ENCODE measurements around the gene OPRL1. TPM values are rescaled to one million over a fixed set of nuclear protein-coding genes. Genes with fewer than 3 reads are reported as not detected.

OPRL1 gene
- total and polyA plus RNA-seq, 2 donors (not counting 1 experiment from before 2014, with no cell fraction given): 3.5 to 6.2 TPM

DNA sequence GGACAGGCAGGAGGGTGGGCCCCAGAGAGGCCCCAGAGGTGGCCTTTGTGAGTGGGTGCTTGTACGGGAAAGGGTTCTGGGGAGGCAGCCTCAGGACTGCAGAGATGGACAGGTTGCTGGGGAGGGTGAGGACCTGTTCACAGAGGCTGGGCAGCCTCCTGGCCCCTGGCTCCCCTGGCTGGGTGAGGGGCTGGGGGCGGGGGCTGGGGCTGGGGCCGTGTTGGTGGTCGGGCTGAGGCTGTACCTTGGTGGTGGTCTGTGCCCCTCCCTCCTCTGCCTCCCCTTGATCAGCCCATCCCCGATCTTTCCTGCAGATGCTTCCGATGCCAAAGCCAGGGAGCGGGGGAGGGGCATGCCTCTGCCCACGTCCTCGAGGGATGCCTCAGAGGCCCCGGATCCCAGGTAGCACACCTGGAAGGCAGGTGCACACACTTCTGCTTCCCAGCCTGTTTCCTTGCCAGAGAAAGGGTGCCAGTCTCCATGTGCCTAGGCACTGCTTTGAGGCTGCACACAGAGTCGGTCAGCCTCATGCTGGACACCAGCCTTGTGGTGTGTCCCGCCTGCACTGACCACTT, 12.1 kb upstream of the OPRL1 start:
- H3K4me1 Mint-ChIP-seq: peaks cover 71% of the 10 kb centered on the region
- 77% methylated on average over 10 of the region's 12 CpGs for WGBS (ENCODE audit: insufficient coverage)
- DNase-seq: no peak
- Histone ChIP-seq H3K4me3 (ENCODE audit: control extremely low read depth in 1 of 5, extremely low read depth in 1 of 5, insufficient read depth in 1 of 5, low read depth in 2 of 5, low read length in 4 of 5) (no peak overlapping the region), H3K27me3 (replicated peaks in 1 of 4; ENCODE audit: control extremely low read depth in 1 of 4, control insufficient read depth in 3 of 4, insufficient read depth in 4 of 4, low read length in 3 of 4) (no peaks in the 10 kb centered on the region), H3K27ac (ENCODE audit: low read length in 2 of 2) (no peak overlapping the region), H4K20me1 (ENCODE audit: control insufficient read depth, insufficient read depth, low read length, poor library complexity, severe bottlenecking) (peaks cover 36% of the 10 kb centered on the region), H3K4me1 (ENCODE audit: control insufficient read depth in 2 of 2, insufficient read depth in 2 of 2, low read length in 2 of 2) (peaks cover 58 to 91% of the 10 kb centered on the region in 2 donors), H3K36me3 (replicated peaks in 1 of 2; ENCODE audit: control extremely low read depth in 1 of 2, control insufficient read depth in 1 of 2, extremely low read depth in 1 of 2, insufficient read depth in 2 of 2, low read length in 1 of 2) (peaks cover 0 to 12% of the 10 kb centered on the region in 2 experiments), H3K4me2 (replicated peaks; ENCODE audit: low read depth, low read length, poor library complexity, severe bottlenecking) (no peak overlapping the region), H3K9me3 (ENCODE audit: control extremely low read depth in 1 of 3, control insufficient read depth in 2 of 3, insufficient read depth in 1 of 3, low read length in 2 of 3) (no peaks in the 10 kb centered on the region), H3K79me2 (ENCODE audit: control insufficient read depth, insufficient read depth, low read length) (peaks cover 29% of the 10 kb centered on the region), H3K9ac (ENCODE audit: low read length) (no peak overlapping the region), H2AFZ (ENCODE audit: insufficient read depth, low read depth, low read length, poor library complexity, severe bottlenecking) (no peak overlapping the region)
- ChIA-PET CTCF (interaction anchor here (1.1 to 2.3 kb wide), 3 partner anchors 10 to 16 kb away, joined by 3 to 8 read pairs (median 3); partner anchors contain the start of genes OPRL1 and RGS19), POLR2A (interaction anchor here (2.5 to 4.2 kb wide), 2 partner anchors 10 to 11 kb away, joined by 19 to 55 read pairs; partner anchors contain the start of genes OPRL1 and RGS19)
- intact Hi-C loops (cut with micrococcal nuclease): no loop called here
- TF ChIP-seq EZH2 (IDR thresholded peaks at IDR 0.05; ENCODE audit: borderline replicate concordance, insufficient read depth, low read depth, low read length, poor library complexity, severe bottlenecking) (no peak), CTCF (IDR thresholded peaks at IDR 0.05) (no peak)
- no peaks in the 10 kb centered on the region for H3K9me3 Mint-ChIP-seq (ENCODE audit: insufficient read depth)
- no peak overlapping the region for H3K27ac Mint-ChIP-seq
- H3K4me3 Mint-ChIP-seq: no peak overlapping the region
- no peaks in the 10 kb centered on the region for H3K27me3 Mint-ChIP-seq
- ATAC-seq (ENCODE audit: low read depth): no peak

Measured in B cell (primary cell).